Liver (tissue), 9 donors: ENCODE results near the gene ERCC6. TPM values are rescaled to one million over a fixed set of nuclear protein-coding genes. Genes with fewer than 3 reads are reported as not detected.

Experiments used
- DNase-seq: peaks from one replicate; pipeline ENCODE4 v3.0.0-alpha.2; 2017; ENCODE audit warnings: low spot score
- H3K27ac ChIP-seq, 2 donors: one replicate each; pipeline ENCODE4 v1.7.0; 2013; ENCODE audit warnings: inconsistent platforms in 2 of 2, low read length in 2 of 2, control low read depth in 1 of 2, low read depth in 1 of 2, mild to moderate bottlenecking in 1 of 2
- H3K27me3 ChIP-seq, 4 donors: one replicate each; pipeline versions ENCODE4 v1.6.1 to v1.7.0; 2013; ENCODE audit warnings: low read length in 3 of 4, inconsistent platforms in 1 of 4, mild to moderate bottlenecking in 1 of 4, moderate library complexity in 1 of 4; ENCODE audit not compliant: control insufficient read depth in 4 of 4, insufficient read depth in 4 of 4
- H3K36me3 ChIP-seq, 4 donors: one replicate each; pipeline versions ENCODE4 v1.6.1 to v1.7.0; 2013; ENCODE audit warnings: low read length in 3 of 4, mild to moderate bottlenecking in 3 of 4, low read depth in 1 of 4, moderate library complexity in 1 of 4; ENCODE audit not compliant: control insufficient read depth in 4 of 4, insufficient read depth in 3 of 4
- H3K4me1 ChIP-seq, 4 donors: one replicate each; pipeline versions ENCODE4 v1.6.1 to v1.7.0; 2013; ENCODE audit warnings: low read length in 3 of 4, mild to moderate bottlenecking in 3 of 4, moderate library complexity in 1 of 4; ENCODE audit not compliant: control insufficient read depth in 4 of 4, insufficient read depth in 4 of 4
- H3K4me3 ChIP-seq, 3 donors: one replicate each; pipeline versions ENCODE4 v1.6.1 to v1.7.0; 2013; ENCODE audit warnings: low read length in 3 of 3, control low read depth in 1 of 3, low read depth in 1 of 3, mild to moderate bottlenecking in 1 of 3
- H3K9ac ChIP-seq, 2 donors: one replicate each; pipeline ENCODE4 v1.7.0; 2013; ENCODE audit warnings: low read length in 2 of 2, mild to moderate bottlenecking in 2 of 2, moderate library complexity in 2 of 2, control low read depth in 1 of 2, low read depth in 1 of 2
- H3K9me3 ChIP-seq, 4 donors: one replicate each; pipeline versions ENCODE4 v1.6.1 to v1.7.0; 2013; ENCODE audit warnings: low read length in 3 of 4; ENCODE audit not compliant: control insufficient read depth in 4 of 4
- CTCF ChIP-seq: fragments of 150-350 bp; IDR thresholded peaks from 2 replicates; pipeline ENCODE4 v1.5.1; 2017; ENCODE audit warnings: improper control_type of control experiment, low read depth, low read length; ENCODE audit not compliant: missing input control
- EGR1 ChIP-seq, 2 donors: IDR thresholded peaks; 2 replicates each; pipeline ENCODE4 v1.6.1; 2016 to 2018; ENCODE audit warnings: antibody characterized with exemption in 2 of 2, low read depth in 2 of 2
- FOXA1 ChIP-seq: IDR thresholded peaks from 2 replicates; pipeline ENCODE4 v1.6.1; 2016; ENCODE audit warnings: antibody characterized with exemption
- FOXA2 ChIP-seq: IDR thresholded peaks from 2 replicates; pipeline ENCODE4 v1.6.1; 2016; ENCODE audit warnings: antibody characterized with exemption
- GABPA ChIP-seq, 2 donors: IDR thresholded peaks in 1 of 2; conservative IDR thresholded peaks in 1 of 2; 2 replicates each; pipeline ENCODE4 v1.6.1; 2016; ENCODE audit warnings: antibody characterized with exemption in 2 of 2, mild to moderate bottlenecking in 1 of 2, moderate library complexity in 1 of 2
- HNF4A ChIP-seq, 2 donors: conservative IDR thresholded peaks; 2 replicates each; pipeline ENCODE4 v1.6.1; 2016; ENCODE audit warnings: antibody characterized with exemption in 2 of 2, mild to moderate bottlenecking in 2 of 2
- HNF4G ChIP-seq: IDR thresholded peaks from 2 replicates; pipeline ENCODE4 v1.6.1; 2016; ENCODE audit warnings: antibody characterized with exemption
- JUND ChIP-seq, 2 donors: IDR thresholded peaks; 2 replicates each; pipeline ENCODE4 v1.6.1; 2016; ENCODE audit warnings: antibody characterized with exemption in 2 of 2
- MAX ChIP-seq: IDR thresholded peaks from 2 replicates; pipeline ENCODE4 v1.6.1; 2016; ENCODE audit warnings: antibody characterized with exemption
- NR2F2 ChIP-seq: IDR thresholded peaks from 2 replicates; pipeline ENCODE4 v1.6.1; 2016; ENCODE audit warnings: antibody characterized with exemption
- RAD21 ChIP-seq, 2 donors: IDR thresholded peaks; 2 replicates each; pipeline ENCODE4 v1.6.1; 2016; ENCODE audit warnings: antibody characterized with exemption in 2 of 2, mild to moderate bottlenecking in 2 of 2
- RXRA ChIP-seq, 2 donors: IDR thresholded peaks; 2 replicates each; pipeline ENCODE4 v1.6.1; 2017 to 2018; ENCODE audit warnings: antibody characterized with exemption in 2 of 2, mild to moderate bottlenecking in 1 of 2
- SP1 ChIP-seq: IDR thresholded peaks from 2 replicates; pipeline ENCODE4 v1.6.1; 2018; ENCODE audit warnings: antibody characterized with exemption, mild to moderate bottlenecking
- TAF1 ChIP-seq: conservative IDR thresholded peaks from 2 replicates; pipeline ENCODE4 v1.6.1; 2016; ENCODE audit warnings: antibody characterized with exemption, mild to moderate bottlenecking
- YY1 ChIP-seq: IDR thresholded peaks from 2 replicates; pipeline ENCODE4 v1.6.1; 2016; ENCODE audit warnings: antibody characterized with exemption, mild to moderate bottlenecking
- WGBS: extraction: QIAGEN DNeasy Blood & Tissue Kit; methylation state at CpG from one replicate; pipeline ENCODE4 v1.1.7; 2013; 5-methylcytosine and 5-hydroxymethylcytosine counted together
- polyA plus RNA-seq, 2 donors: library from polyadenylated mRNA; stranded (reverse) in 1 of 2; unstranded in 1 of 2; fragments of 200-250 nt in 1 of 2; fragments of >200 nt in 1 of 2; fragmentation: Nextera tagmentation in 1 of 2; extraction: Ambion mirVana in 1 of 2; gene quantifications; one replicate each; pipeline versions ENCODE4 v1.2.1 to v1.2.3, GENCODE V29; 2013 to 2015
- total RNA-seq, 2 donors: library from RNA; depleted of rRNA; stranded (reverse); fragments of >200 nt; gene quantifications; one replicate each; pipeline ENCODE4 v1.2.3, GENCODE V29; 2014
- TF ChIP-seq, protein P1 (sequence below): IDR thresholded peaks from 2 replicates; pipeline ENCODE4 v1.6.1; 2016; ENCODE audit warnings: antibody characterized with exemption
- TF ChIP-seq, protein P2 (sequence below): IDR thresholded peaks from 2 replicates; pipeline ENCODE4 v1.6.1; 2016; ENCODE audit warnings: antibody characterized with exemption
- TF ChIP-seq, protein P3 (sequence below): IDR thresholded peaks from 2 replicates; pipeline ENCODE4 v1.6.1; 2016; ENCODE audit warnings: antibody characterized with exemption, mild to moderate bottlenecking
- donor health status: healthy.
- donor health status: healthy.
- donor health status: healthy.
- donor health status: healthy.
- donor health status: healthy.

ERCC6 gene
- total and polyA plus RNA-seq, 4 donors, result 2.3 to 17.1 (median 7.5) TPM

DNA sequence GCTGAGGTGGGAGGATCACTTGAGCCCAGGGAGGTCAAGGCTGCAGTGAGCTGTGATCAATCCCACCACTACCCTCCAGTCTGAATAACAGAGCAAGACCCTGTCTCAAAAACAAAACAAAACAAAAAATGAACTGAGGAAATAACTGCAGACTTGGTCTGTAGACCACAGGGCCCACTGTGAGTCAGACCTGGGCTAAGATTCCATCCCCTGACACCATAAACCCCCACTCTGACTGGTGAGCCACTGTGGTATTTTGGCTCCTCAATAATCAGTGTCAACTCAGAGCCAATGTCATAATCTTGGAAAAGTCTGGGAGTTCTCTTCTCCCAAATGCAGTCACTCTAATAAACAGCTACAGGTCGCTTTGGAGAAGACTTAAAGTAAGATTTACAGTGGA lies 24.0 kb upstream of the ERCC6 start:
- H3K27me3 ChIP-seq, result peaks cover 0 to 8% (median 3%) of the 10 kb centered on the region in 4 donors
- TF ChIP-seq MAX (no peak), YY1 (no peak), JUND (IDR thresholded peaks at IDR 0.05) (no peak), NR2F2 (no peak), RAD21 (IDR thresholded peaks at IDR 0.05) (no peak), GABPA (IDR thresholded peaks at IDR 0.05 in 1 of 2, conservative IDR thresholded peaks at IDR 0.05 in 1 of 2) (no peak), SP1 (no peak), CTCF (no peak), HNF4G (no peak), FOXA1 (no peak), TAF1 (no peak), EGR1 (IDR thresholded peaks at IDR 0.05; ENCODE audit: low read depth in 2 of 2) (no peak), RXRA (IDR thresholded peaks at IDR 0.05) (no peak), HNF4A (conservative IDR thresholded peaks at IDR 0.05) (no peak), FOXA2 (no peak)
- TF ChIP-seq, protein P1, sequence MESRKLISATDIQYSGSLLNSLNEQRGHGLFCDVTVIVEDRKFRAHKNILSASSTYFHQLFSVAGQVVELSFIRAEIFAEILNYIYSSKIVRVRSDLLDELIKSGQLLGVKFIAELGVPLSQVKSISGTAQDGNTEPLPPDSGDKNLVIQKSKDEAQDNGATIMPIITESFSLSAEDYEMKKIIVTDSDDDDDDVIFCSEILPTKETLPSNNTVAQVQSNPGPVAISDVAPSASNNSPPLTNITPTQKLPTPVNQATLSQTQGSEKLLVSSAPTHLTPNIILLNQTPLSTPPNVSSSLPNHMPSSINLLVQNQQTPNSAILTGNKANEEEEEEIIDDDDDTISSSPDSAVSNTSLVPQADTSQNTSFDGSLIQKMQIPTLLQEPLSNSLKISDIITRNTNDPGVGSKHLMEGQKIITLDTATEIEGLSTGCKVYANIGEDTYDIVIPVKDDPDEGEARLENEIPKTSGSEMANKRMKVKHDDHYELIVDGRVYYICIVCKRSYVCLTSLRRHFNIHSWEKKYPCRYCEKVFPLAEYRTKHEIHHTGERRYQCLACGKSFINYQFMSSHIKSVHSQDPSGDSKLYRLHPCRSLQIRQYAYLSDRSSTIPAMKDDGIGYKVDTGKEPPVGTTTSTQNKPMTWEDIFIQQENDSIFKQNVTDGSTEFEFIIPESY, result no peak
- TF ChIP-seq, protein P2, sequence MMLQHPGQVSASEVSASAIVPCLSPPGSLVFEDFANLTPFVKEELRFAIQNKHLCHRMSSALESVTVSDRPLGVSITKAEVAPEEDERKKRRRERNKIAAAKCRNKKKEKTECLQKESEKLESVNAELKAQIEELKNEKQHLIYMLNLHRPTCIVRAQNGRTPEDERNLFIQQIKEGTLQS, result no peak
- TF ChIP-seq, protein P3, sequence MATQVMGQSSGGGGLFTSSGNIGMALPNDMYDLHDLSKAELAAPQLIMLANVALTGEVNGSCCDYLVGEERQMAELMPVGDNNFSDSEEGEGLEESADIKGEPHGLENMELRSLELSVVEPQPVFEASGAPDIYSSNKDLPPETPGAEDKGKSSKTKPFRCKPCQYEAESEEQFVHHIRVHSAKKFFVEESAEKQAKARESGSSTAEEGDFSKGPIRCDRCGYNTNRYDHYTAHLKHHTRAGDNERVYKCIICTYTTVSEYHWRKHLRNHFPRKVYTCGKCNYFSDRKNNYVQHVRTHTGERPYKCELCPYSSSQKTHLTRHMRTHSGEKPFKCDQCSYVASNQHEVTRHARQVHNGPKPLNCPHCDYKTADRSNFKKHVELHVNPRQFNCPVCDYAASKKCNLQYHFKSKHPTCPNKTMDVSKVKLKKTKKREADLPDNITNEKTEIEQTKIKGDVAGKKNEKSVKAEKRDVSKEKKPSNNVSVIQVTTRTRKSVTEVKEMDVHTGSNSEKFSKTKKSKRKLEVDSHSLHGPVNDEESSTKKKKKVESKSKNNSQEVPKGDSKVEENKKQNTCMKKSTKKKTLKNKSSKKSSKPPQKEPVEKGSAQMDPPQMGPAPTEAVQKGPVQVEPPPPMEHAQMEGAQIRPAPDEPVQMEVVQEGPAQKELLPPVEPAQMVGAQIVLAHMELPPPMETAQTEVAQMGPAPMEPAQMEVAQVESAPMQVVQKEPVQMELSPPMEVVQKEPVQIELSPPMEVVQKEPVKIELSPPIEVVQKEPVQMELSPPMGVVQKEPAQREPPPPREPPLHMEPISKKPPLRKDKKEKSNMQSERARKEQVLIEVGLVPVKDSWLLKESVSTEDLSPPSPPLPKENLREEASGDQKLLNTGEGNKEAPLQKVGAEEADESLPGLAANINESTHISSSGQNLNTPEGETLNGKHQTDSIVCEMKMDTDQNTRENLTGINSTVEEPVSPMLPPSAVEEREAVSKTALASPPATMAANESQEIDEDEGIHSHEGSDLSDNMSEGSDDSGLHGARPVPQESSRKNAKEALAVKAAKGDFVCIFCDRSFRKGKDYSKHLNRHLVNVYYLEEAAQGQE, result no peak
- H3K9ac ChIP-seq, result no peak overlapping the region
- 84% methylated on average over 1 of the region's 1 CpG for WGBS
- no peaks in the 10 kb centered on the region for H3K36me3 ChIP-seq
- H3K27ac ChIP-seq, result no peak overlapping the region
- H3K4me3 ChIP-seq, result no peak overlapping the region
- no peaks in the 10 kb centered on the region for H3K4me1 ChIP-seq
- no peak for DNase-seq
- H3K9me3 ChIP-seq, result no peaks in the 10 kb centered on the region
